ENCODE data around the gene LAGE3. TPM values are rescaled to one million over a fixed set of nuclear protein-coding genes. Genes with fewer than 3 reads are reported as not detected.

Gene LAGE3
- total and polyA plus RNA-seq, 12 donors = 11.3 to 101 (median 41.7) TPM

GRCh38 chrX:154430916-154431315 lies 48.2 kb downstream of the LAGE3 start:
- Histone ChIP-seq H3K27ac (peak overlapping the region in 2 of 5 donors; percentile 59), H3K4me1 (replicated peaks in 1 of 2) (peaks cover 0 to 15% of the 10 kb centered on the region in 2 donors), H3K36me3 (replicated peaks in 1 of 2) (peaks cover 0 to 42% of the 10 kb centered on the region in 2 donors), H3K27me3 (no peaks in the 10 kb centered on the region), H3K4me3 (no peak overlapping the region), H3K9me3 (replicated peaks in 1 of 3) (no peaks in the 10 kb centered on the region)
- TF ChIP-seq POLR2A (IDR thresholded peaks at IDR 0.05) (no peak), CTCF (IDR thresholded peaks at IDR 0.05) (no peak)
- intact Hi-C loops (cut with DNase I) = no loop called here
- DNase-seq = no peak
- 46 to 62% (median 55%) methylated on average over 5 to 7 of the region's 7 CpGs for WGBS, 4 donors

DNA sequence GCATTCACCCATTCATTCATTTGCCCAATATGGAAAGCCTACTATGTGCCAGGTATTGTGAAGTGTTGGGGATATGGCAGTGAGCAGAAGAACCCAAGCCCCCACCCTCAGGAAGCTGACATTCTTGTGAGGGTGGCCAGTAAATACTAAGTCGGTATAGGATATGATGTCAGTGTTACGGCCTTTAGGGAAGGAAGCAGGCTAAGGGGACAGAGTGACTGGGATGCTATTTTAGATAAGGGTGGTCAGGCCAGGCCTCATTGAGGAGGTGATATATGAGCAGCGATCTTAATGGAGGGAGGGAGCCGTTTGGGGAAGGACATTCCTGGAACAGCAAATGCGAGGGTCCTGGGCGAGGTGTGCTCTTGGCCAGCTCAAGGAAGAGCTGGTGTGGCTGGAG lies 48.6 kb downstream of the LAGE3 start:
- no peak for TF ChIP-seq CTCF (IDR thresholded peaks at IDR 0.05)
- TF ChIP-seq POLR2A (IDR thresholded peaks at IDR 0.05) = no peak
- Histone ChIP-seq H3K4me3 (no peak overlapping the region), H3K27me3 (no peaks in the 10 kb centered on the region), H3K36me3 (replicated peaks in 1 of 2) (peaks cover 0 to 37% of the 10 kb centered on the region in 2 donors), H3K9me3 (replicated peaks in 1 of 3) (no peaks in the 10 kb centered on the region), H3K4me1 (replicated peaks in 1 of 2) (peaks cover 0 to 15% of the 10 kb centered on the region in 2 donors), H3K27ac (peak overlapping the region in 2 of 5 donors; percentile 59)
- WGBS, 4 donors = 52 to 69% (median 65%) methylated on average over 6 of the region's 6 CpGs
- no peak for DNase-seq
- intact Hi-C loops (cut with DNase I) = no loop called here

- intact Hi-C loops (cut with DNase I) = no loop called here
- Histone ChIP-seq H3K36me3 (replicated peaks in 1 of 2) (peaks cover 0 to 30% of the 10 kb centered on the region in 2 donors), H3K4me3 (peak overlapping the region in 1 of 4 donors; percentile 64), H3K9me3 (replicated peaks in 1 of 3) (no peaks in the 10 kb centered on the region), H3K4me1 (replicated peaks in 1 of 2) (peaks cover 0 to 15% of the 10 kb centered on the region in 2 donors), H3K27me3 (no peaks in the 10 kb centered on the region), H3K27ac (peak overlapping the region in 2 of 5 donors; percentile 81 to 85)
- DNase-seq = no peak
- WGBS, 4 donors = 60 to 82% (median 74%) methylated on average over 1 to 2 of the region's 2 CpGs
- TF ChIP-seq CTCF (IDR thresholded peaks at IDR 0.05) = no peak
- TF ChIP-seq POLR2A (IDR thresholded peaks at IDR 0.05) = no peak
These were observed 49.4 kb downstream of the LAGE3 start for GRCh38 chrX:154429711-154430110.

GRCh38 chrX:154428176-154429171 lies 50.6 kb downstream of the LAGE3 start, which contains the start of gene ATP6AP1:
ATP6AP1 (plus strand) TSS chrX:154428677; CDS start chrX:154428693, 16 bp downstream.
- Histone ChIP-seq H3K36me3 (replicated peaks in 1 of 2) (peaks cover 0 to 20% of the 10 kb centered on the region in 2 donors), H3K9me3 (replicated peaks in 1 of 3) (no peaks in the 10 kb centered on the region), H3K27ac (peak within 1 kb of the TSS in 4 of 5 donors; percentile 15 to 85 (median 78)), H3K27me3 (no peaks in the 10 kb centered on the region), H3K4me3 (peak within 1 kb of the TSS in 3 of 4 donors; percentile 18 to 64 (median 33)), H3K4me1 (replicated peaks in 1 of 2) (peaks cover 0 to 15% of the 10 kb centered on the region in 2 donors)
- TF ChIP-seq POLR2A (IDR thresholded peaks at IDR 0.05) (peak in 1 of 2 donors; percentile 54), CTCF (IDR thresholded peaks at IDR 0.05) (no peak)
- WGBS, 4 donors = 8 to 55% (median 29%) methylated on average over 28 to 87 of the region's 87 CpGs
- intact Hi-C loops (cut with DNase I) = no loop called here
- peak; percentile 92 to 98 (median 95) for DNase-seq
